NK-92 (cell line): ENCODE data around the gene LHFPL4.
"Not testable (repeated sequence)": the region's sequence is repeated elsewhere in the genome, so short reads cannot be mapped to it uniquely, and the experiment has no call there.

Source experiments
- DNase-seq: peaks from one replicate; lab custom pipeline; 2025; ENCODE audit not compliant: unreplicated experiment; lab: John Stamatoyannopoulos, UW

LHFPL4 gene

DNA sequence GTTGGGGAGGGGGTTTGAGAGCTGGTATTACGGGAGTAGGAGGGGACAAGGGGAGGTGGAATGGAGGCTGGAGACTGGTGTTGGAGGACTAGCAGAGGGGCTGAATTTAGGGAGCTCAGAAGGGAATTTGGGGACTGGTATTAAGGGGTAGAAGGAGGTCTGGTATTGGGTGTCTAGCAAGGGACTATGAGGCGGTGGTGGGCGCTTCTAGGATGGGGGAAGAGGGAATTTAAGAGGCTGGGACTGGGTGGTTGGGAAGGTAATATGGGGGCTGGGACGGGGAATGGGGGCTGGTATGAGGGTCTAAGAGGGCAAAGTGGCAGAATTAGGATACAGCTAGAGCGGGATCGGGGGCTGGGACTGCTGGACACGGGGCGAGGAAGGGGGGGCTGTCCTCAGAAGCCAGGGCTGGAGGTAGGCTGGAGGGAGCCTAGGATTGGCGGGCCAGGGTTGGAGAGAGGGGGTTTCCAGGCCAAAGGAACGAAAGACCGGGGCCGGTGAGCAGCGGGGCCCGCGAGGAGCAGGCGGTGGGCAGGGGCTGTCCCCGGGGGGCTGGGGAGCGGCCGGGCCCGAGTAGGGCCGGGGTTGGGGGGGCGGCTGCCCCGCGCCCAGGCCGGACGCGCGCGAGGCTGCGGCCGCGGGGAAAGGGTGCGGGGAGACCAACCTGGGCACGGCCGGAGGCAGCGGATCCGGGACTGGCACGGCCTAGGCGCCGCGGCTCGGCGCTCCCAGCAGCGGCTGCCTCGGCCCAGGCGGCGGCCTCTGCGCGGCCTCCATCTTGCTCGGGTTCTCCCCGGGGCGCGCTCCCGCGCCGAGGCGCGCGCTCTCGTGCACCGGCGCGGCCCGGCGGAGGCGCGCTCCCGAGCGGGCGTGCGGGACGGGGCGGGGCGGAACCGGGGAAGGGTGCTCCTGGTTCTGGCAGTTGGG is at the start of gene LHFPL4:
Gene LHFPL4, minus strand, starts transcription at position 802 of the 927 bp plus-strand sequence. CDS start 1,143 bp downstream, outside the sequence.
- DNase-seq = no peak

- no peak for DNase-seq
These were observed 49.0 kb upstream of the LHFPL4 start for GRCh38 chr3:9602620-9603019.

DNA sequence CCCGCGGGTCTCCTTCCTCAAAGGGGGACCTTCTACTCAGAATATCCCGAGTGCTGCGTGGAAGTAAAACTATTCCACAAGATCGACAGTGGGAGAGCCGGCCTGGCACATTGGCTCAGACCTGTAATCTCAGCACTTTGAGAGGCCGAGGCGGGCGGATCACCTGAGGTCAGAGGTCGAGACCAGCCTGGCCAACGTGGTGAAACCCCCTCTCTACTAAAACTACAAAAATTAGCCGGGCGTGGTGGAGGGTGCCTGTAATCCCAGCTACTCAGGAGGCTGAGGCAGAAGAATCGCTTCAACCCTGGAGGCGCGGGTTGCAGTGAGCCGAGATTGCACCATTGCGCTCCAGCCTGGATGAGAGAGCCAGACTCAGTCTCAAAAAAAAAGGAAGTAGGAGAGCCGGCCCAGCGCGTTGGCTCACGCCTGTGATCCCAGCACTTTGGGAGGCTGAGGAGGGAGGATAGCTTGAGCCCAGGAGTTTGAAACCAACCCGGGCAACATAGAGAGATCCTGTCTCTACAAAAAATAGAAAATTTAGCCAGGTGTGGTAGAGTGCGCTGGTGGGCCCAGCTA is 47.5 kb upstream of the LHFPL4 start:
- DNase-seq = not testable (repeated sequence)

DNA sequence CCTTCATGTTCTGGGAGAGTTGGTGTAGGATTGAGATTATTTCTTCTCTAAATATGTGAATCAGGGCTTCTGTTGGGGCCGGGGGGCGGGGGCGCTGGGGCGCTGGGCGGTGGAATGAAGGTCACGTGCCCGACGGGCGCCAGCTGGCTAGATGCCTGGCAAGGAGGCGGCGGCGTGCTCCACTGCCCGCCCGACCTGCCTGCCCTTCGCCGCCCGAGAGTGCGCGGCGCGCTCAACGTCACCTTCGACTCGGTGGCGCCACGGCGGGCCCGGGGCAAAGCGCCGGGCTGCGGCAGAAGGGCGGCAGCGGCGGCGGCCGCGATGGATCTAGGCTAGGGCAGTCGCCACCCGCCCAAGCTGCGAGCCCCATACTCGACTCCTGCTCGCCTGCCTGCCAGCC is 47.0 kb upstream of the LHFPL4 start:
- no peak for DNase-seq

- no peak for DNase-seq
These were observed 45.3 kb upstream of the LHFPL4 start for GRCh38 chr3:9598783-9599387.

DNA sequence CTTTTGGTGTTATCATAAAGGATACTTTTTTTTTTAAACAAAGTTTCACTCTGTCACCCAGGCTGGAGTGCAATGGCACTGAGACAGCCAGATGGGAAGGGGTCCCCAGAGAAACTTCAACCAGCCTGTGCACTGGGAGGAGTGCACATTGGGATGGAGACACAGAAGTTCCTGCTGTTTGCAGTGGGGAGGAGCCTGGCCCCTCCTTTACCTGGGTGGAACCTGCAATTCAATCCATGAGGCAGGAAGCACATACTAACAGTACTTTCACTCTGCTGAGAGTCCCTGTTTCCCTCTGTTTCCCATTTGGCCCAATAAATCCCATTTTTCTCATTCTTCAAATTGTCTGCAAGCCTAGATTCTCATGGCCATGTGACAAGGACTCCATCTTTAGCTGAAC is 42.3 kb upstream of the LHFPL4 start:
- DNase-seq = no peak

DNA sequence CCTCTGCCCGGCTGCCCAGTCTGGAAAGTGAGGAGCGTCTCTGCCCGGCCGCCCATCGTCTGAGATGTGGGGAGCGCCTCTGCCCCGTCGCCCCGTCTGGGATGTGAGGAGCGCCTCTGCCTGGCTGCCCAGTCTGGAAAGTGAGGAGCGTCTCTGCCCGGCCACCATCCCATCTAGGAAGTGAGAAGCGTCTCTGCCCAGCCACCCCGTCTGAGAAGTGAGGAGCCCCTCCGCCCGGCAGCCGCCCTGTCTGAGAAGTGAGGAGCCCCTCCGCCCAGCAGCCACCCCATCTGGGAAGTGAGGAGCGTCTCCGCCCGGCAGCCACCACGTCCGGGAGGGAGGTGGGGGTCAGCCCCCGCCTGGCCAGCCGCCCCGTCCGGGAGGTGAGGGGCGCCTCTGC is 38.2 kb upstream of the LHFPL4 start:
- DNase-seq = not testable (repeated sequence)

- no peak for DNase-seq
These were observed 36.7 kb upstream of the LHFPL4 start for GRCh38 chr3:9590282-9590791.

- no peak for DNase-seq
These were observed 30.2 kb upstream of the LHFPL4 start for GRCh38 chr3:9583792-9584191.

DNA sequence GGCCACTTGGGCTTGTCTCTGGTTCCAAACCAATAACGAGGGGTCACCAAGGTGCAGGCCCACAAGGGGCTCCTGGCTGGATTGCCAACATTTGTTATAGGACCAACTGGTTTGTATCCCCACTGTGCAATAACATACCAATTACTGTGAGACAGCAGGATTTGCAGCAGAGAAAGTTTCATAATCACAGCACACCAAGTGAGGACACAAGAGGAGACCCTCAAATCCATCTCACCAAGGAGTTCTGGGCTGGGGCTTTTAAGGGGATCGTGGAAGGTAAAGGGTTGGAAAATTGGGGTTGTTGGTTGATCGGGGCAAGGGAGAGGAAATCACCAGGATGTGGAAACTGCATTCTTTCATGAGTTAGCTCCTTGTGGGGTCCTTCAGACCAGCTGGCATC is 29.7 kb upstream of the LHFPL4 start:
- no peak for DNase-seq

- no peak for DNase-seq
These were observed 28.7 kb upstream of the LHFPL4 start for GRCh38 chr3:9582332-9582731.

- no peak for DNase-seq
These were observed 28.1 kb upstream of the LHFPL4 start for GRCh38 chr3:9581742-9582141.

- DNase-seq = no peak
These were observed 15.4 kb upstream of the LHFPL4 start for GRCh38 chr3:9569054-9569453.

GRCh38 chr3:9565316-9565715 is 11.7 kb upstream of the LHFPL4 start:
- no peak for DNase-seq

GRCh38 chr3:9563851-9564250 is 10.2 kb upstream of the LHFPL4 start:
- DNase-seq = no peak

GRCh38 chr3:9560056-9560455 is 6.4 kb upstream of the LHFPL4 start:
- not testable (repeated sequence) for DNase-seq

DNA sequence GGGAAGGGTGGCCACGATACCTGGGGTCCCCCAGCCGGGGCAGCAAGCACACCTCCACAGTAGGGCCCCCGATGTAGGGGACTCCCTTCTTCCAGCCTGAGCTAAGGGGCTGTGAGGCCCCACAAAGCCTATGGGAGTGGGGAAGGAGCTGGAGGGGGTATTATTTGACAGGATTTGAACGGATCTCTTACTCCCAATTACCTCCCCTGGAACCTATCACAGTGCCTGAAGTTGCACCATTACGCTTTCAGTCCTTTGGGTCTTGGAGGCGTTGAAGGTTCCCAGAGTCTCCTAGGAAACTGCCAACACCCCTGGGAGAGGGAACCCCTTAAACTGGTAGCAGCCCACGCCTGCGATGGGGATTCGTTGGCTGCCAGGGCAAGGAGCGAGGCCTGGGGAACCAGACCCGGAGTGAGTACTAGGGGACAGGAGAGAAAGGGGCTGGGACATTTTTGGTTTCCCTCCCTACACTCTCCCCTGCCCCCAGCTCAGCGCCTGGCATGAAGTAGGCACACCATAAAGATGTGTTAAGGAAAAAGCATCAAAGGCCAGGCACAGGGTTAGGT is 409 bp upstream of the LHFPL4 start:
- no peak for DNase-seq

- no peak for DNase-seq
These were observed 1.2 kb downstream of the LHFPL4 start for GRCh38 chr3:9552252-9552999.

- no peak for DNase-seq
These were observed 2.6 kb downstream of the LHFPL4 start for GRCh38 chr3:9550999-9551398.

DNA sequence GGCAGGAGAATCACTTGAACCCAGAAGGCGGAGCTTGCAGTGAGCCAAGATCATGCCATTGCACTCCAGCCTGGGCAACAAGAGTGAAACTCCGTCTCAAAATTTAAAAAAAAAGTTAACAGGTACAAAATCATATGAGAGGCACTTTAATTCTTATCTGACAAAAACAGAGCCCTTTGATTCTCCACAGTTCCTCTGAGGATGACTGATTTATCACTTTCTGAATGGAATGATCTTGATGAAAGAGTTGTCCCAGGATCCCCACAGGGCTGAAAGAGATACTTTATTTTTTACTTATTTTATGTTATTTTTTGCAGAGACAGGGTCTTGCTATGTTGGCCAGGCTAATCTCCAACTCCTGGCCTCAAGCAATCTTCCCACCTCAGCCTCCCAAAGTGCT is 4.0 kb downstream of the LHFPL4 start:
- no peak for DNase-seq

GRCh38 chr3:9548991-9549390 is 4.6 kb downstream of the LHFPL4 start:
- DNase-seq = no peak
